Fibroblast of pulmonary artery (primary cell): ENCODE measurements around the gene ZNF699.

Experiments
- DNase-seq: peaks from one replicate; pipeline ENCODE4 v3.0.0-alpha.2; 2010; ENCODE audit warnings: low read depth
- H3K4me3 ChIP-seq: replicated peaks from 2 replicates; pipeline ENCODE4 v1.5.1; 2011; ENCODE audit warnings: low read depth, mild to moderate bottlenecking, control low read depth, low read length, moderate library complexity
- CTCF ChIP-seq: IDR thresholded peaks from 2 replicates; pipeline ENCODE4 v1.5.1; 2011; ENCODE audit warnings: mild to moderate bottlenecking, control low read depth, low read length, inconsistent platforms; ENCODE audit errors: missing control alignments

Gene ZNF699

GRCh38 chr19:9313756-9314155 lies 4.1 kb upstream of the ZNF699 start:
- no peak for DNase-seq
- TF ChIP-seq CTCF = no peak

GRCh38 chr19:9309974-9310446 lies 372 bp upstream of the ZNF699 start:
- DNase-seq = peak; percentile 93
- TF ChIP-seq CTCF = no peak
- H3K4me3 ChIP-seq = peak overlapping the region; percentile 77

More at GRCh38 chr19:9313756-9314155, 4.1 kb upstream of the ZNF699 start:
- H3K4me3 ChIP-seq = no peak overlapping the region

- no peak for DNase-seq
- H3K4me3 ChIP-seq = peak overlapping the region; percentile 77
- TF ChIP-seq CTCF = no peak
These were observed 1.4 kb downstream of the ZNF699 start for GRCh38 chr19:9308091-9308770.

- no peak for TF ChIP-seq CTCF
- peak; percentile 39 for DNase-seq
- H3K4me3 ChIP-seq = no peak overlapping the region
These were observed 3.2 kb downstream of the ZNF699 start for GRCh38 chr19:9306443-9306842.

- TF ChIP-seq CTCF = no peak
- DNase-seq = no peak
- no peak overlapping the region for H3K4me3 ChIP-seq
These were observed 13.3 kb downstream of the ZNF699 start for GRCh38 chr19:9296336-9296735.

GRCh38 chr19:9295411-9295849 lies 14.2 kb downstream of the ZNF699 start:
- DNase-seq = no peak
- no peak for TF ChIP-seq CTCF
- no peak overlapping the region for H3K4me3 ChIP-seq
